A673 (cell line): ENCODE data around the gene PIGS. TPM values are rescaled to one million over a fixed set of nuclear protein-coding genes. Genes with fewer than 3 reads are reported as not detected.

ENCODE experiments used
- BruUV-seq: library from RNA; stranded (reverse); fragments of 400-500 nt; replicated peaks from 2 replicates; lab custom pipeline; 2021; lab: Mats Ljungman, UMichigan
- CTCF ChIA-PET: fragments of 300-600 bp; sonication (Branson Sonifier 250); formaldehyde crosslinking; loops from one replicate; lab custom pipeline; 2022; ENCODE audit warnings: antibody characterized with exemption; lab: Charles Lee
- POLR2A ChIA-PET: fragments of 300-600 bp; sonication (Branson Sonifier 250); formaldehyde crosslinking; loops from one replicate; lab custom pipeline; 2022; ENCODE audit warnings: antibody characterized with exemption; ENCODE audit not compliant: low non-redundant PET; lab: Charles Lee
- DNase-seq: peaks from one replicate; pipeline ENCODE4 v3.0.0-alpha.2; 2015; ENCODE audit warnings: low spot score
- H3K27ac ChIP-seq: fragments of 200-600 bp; sonication (generic); 2 replicates; pipeline ENCODE4 v1.5.1; 2016; ENCODE audit warnings: mixed run types, low read depth, mild to moderate bottlenecking, mixed read lengths, antibody characterized with exemption, low read length; ENCODE audit not compliant: poor library complexity, severe bottlenecking
- H3K27me3 ChIP-seq: fragments of 200-600 bp; sonication (generic); replicated peaks from 2 replicates; pipeline ENCODE4 v1.6.1; 2017; ENCODE audit warnings: mixed run types, low read depth, mild to moderate bottlenecking, mixed read lengths, antibody characterized with exemption, low read length; ENCODE audit not compliant: insufficient read depth, poor library complexity
- H3K36me3 ChIP-seq: fragments of 200-600 bp; sonication (generic); 2 replicates; pipeline ENCODE4 v1.6.1; 2016; ENCODE audit warnings: mixed run types, mild to moderate bottlenecking, mixed read lengths, antibody characterized with exemption, low read length; ENCODE audit not compliant: insufficient read depth, poor library complexity, severe bottlenecking
- H3K4me1 ChIP-seq: fragments of 200-600 bp; sonication (generic); 2 replicates; pipeline ENCODE4 v1.6.1; 2017; ENCODE audit warnings: mixed run types, mild to moderate bottlenecking, mixed read lengths, antibody characterized with exemption, low read length; ENCODE audit not compliant: insufficient read depth, poor library complexity, severe bottlenecking
- H3K4me3 ChIP-seq: fragments of 200-600 bp; sonication (generic); 2 replicates; pipeline ENCODE4 v1.5.1; 2016; ENCODE audit warnings: low read depth, mixed run types, mild to moderate bottlenecking, mixed read lengths, low read length; ENCODE audit not compliant: poor library complexity, severe bottlenecking
- H3K9me3 ChIP-seq: fragments of 200-600 bp; sonication (generic); 2 replicates; pipeline ENCODE4 v1.6.1; 2016; ENCODE audit warnings: mixed run types, low read depth, mild to moderate bottlenecking, mixed read lengths, antibody characterized with exemption, low read length; ENCODE audit not compliant: poor library complexity, severe bottlenecking
- EZH2 ChIP-seq: fragments of 200-600 bp; sonication (generic); IDR thresholded peaks from 2 replicates; pipeline ENCODE4 v1.6.1; 2017; ENCODE audit warnings: borderline replicate concordance, low read depth, mild to moderate bottlenecking, mixed read lengths, antibody characterized with exemption, low read length; ENCODE audit not compliant: poor library complexity, severe bottlenecking
- intact Hi-C: fragments of 100-400 bp; cut with micrococcal nuclease; formaldehyde crosslinking; loops from one replicate; pipeline ENCODE4 v1.10.0; 2022; ENCODE audit not compliant: unreplicated experiment
- total RNA-seq: library from RNA; stranded (reverse); gene quantifications from 2 replicates; pipeline ENCODE4 v1.2.3, GENCODE V29; 2021
- TF ChIP-seq, protein P1 (sequence below): fragments of 300-800, 200-600 bp; sonication (generic); conservative IDR thresholded peaks from 2 replicates; pipeline ENCODE4 v1.5.1; 2017; ENCODE audit warnings: low read depth, mild to moderate bottlenecking, antibody characterized with exemption, low read length, moderate library complexity, mixed read lengths

PIGS gene
- total RNA-seq, 1 experiment from 2014 or later = 51.6 TPM

DNA sequence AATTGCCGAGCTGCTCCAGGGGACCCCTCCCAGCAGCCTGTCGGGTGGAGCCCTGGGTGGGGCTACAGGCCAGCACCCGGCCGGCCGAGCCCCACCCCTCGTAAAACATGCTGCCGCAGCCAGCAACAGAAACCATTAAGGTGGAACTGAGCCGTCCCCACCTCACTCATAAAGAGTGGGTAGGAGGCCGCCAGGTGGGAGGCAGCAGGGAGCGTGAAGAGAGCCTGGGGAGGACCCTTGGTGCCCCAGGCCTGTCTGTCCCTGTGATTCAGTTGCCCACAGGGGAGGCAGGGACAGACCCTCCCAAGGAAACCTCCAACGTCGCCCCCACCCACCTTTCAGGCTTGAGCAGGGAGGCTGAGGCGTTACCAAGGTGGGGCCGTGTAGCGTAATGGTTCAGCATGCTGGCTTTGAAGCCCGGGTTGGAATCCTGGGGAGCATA is 56.7 kb downstream of the PIGS start:
- H3K27me3 ChIP-seq = peaks cover 34% of the 10 kb centered on the region
- intact Hi-C loops = no loop called here
- no peaks in the 10 kb centered on the region for H3K4me1 ChIP-seq
- DNase-seq = no peak
- H3K4me3 ChIP-seq = no peak overlapping the region
- CTCF ChIA-PET = no interaction called here
- POLR2A ChIA-PET = no interaction called here
- H3K9me3 ChIP-seq = no peaks in the 10 kb centered on the region
- no peak for TF ChIP-seq EZH2
- TF ChIP-seq, protein P1, sequence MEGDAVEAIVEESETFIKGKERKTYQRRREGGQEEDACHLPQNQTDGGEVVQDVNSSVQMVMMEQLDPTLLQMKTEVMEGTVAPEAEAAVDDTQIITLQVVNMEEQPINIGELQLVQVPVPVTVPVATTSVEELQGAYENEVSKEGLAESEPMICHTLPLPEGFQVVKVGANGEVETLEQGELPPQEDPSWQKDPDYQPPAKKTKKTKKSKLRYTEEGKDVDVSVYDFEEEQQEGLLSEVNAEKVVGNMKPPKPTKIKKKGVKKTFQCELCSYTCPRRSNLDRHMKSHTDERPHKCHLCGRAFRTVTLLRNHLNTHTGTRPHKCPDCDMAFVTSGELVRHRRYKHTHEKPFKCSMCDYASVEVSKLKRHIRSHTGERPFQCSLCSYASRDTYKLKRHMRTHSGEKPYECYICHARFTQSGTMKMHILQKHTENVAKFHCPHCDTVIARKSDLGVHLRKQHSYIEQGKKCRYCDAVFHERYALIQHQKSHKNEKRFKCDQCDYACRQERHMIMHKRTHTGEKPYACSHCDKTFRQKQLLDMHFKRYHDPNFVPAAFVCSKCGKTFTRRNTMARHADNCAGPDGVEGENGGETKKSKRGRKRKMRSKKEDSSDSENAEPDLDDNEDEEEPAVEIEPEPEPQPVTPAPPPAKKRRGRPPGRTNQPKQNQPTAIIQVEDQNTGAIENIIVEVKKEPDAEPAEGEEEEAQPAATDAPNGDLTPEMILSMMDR = no peak
- no peak overlapping the region for H3K27ac ChIP-seq
- BruUV-seq = no TSS peak
- H3K36me3 ChIP-seq = no peaks in the 10 kb centered on the region

DNA sequence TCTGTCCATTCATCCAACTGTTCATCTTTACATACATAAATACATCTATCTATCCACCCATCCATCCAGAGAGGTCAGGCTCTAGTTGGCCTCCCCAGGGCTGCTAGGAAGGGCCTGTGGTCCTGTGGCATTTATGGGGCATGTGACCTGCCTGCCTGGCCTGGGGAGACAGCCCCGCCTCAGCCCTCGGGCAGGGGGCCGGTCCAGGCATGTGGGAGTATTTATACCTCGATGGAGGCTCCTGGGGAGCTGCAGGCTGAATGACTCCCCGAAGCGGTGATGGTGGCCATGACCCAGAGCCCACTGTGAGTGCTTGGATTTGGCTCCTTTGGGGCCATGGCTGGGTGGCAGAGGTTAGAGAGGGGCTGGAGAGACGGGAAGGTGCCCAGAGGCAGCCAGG is 57.8 kb downstream of the PIGS start:
- ChIA-PET POLR2A (no interaction called here), CTCF (no interaction called here)
- Histone ChIP-seq H3K27me3 (peaks cover 34% of the 10 kb centered on the region), H3K4me1 (no peaks in the 10 kb centered on the region), H3K4me3 (no peak overlapping the region), H3K9me3 (no peaks in the 10 kb centered on the region), H3K36me3 (no peaks in the 10 kb centered on the region), H3K27ac (no peak overlapping the region)
- no TSS peak for BruUV-seq
- no peak for DNase-seq
- intact Hi-C loops = no loop called here
- TF ChIP-seq, protein P1 = no peak
- TF ChIP-seq EZH2 = no peak

DNA sequence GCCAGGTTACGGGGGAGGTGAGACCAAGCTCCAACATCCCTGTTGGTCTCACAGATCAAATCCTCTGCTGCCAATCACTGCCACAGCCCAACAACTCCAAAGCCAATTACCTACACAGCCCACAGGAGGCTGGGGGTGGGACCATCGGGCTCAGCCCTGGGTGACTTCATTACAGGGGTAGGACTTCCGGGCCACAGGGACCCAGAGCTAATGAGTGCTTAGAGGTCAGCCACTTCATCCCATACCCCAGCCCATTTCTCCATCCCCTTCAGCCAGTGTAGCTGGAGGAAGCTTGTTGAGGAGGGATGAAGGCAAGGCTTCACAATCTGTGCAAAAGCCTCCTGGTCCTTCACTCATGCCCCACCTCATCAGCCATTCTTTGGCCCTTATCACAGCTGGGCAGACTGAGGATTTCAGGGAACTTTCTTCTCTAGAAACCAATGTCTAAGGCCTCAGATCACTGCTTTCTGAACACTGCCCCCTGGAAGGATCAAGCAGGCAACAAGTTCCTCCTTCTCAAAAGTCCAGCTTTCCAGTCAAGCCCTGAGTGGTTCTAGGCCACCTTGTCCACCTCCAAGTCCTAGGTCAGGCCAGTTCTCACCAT is 59.4 kb downstream of the PIGS start:
- Histone ChIP-seq H3K36me3 (no peaks in the 10 kb centered on the region), H3K27ac (no peak overlapping the region), H3K27me3 (peaks cover 40% of the 10 kb centered on the region), H3K9me3 (no peaks in the 10 kb centered on the region), H3K4me3 (no peak overlapping the region), H3K4me1 (no peaks in the 10 kb centered on the region)
- intact Hi-C loops = no loop called here
- no peak for DNase-seq
- no TSS peak for BruUV-seq
- ChIA-PET POLR2A (no interaction called here), CTCF (no interaction called here)
- TF ChIP-seq EZH2 = no peak
- TF ChIP-seq, protein P1 = no peak
